Astrocyte of the cerebellum (primary cell): ENCODE data around the gene LYL1.

Experiments used
- DNase-seq: peaks from one replicate; pipeline ENCODE4 v3.0.0-alpha.2; 2011; ENCODE audit warnings: low read depth
- H3K4me3 ChIP-seq: 2 replicates; pipeline ENCODE4 v1.5.1; 2011; ENCODE audit warnings: mild to moderate bottlenecking, low read depth, low read length, moderate library complexity
- CTCF ChIP-seq: IDR thresholded peaks from 2 replicates; pipeline ENCODE4 v1.5.1; 2012; ENCODE audit warnings: low read length, low read depth, moderate library complexity, mild to moderate bottlenecking; ENCODE audit errors: missing control alignments
- in situ Hi-C: cut with HindIII; loops from 2 replicates; pipeline ENCODE4 v1.10.0; 2017; ENCODE audit warnings: low sequenced_read_pairs

The LYL1 gene

DNA sequence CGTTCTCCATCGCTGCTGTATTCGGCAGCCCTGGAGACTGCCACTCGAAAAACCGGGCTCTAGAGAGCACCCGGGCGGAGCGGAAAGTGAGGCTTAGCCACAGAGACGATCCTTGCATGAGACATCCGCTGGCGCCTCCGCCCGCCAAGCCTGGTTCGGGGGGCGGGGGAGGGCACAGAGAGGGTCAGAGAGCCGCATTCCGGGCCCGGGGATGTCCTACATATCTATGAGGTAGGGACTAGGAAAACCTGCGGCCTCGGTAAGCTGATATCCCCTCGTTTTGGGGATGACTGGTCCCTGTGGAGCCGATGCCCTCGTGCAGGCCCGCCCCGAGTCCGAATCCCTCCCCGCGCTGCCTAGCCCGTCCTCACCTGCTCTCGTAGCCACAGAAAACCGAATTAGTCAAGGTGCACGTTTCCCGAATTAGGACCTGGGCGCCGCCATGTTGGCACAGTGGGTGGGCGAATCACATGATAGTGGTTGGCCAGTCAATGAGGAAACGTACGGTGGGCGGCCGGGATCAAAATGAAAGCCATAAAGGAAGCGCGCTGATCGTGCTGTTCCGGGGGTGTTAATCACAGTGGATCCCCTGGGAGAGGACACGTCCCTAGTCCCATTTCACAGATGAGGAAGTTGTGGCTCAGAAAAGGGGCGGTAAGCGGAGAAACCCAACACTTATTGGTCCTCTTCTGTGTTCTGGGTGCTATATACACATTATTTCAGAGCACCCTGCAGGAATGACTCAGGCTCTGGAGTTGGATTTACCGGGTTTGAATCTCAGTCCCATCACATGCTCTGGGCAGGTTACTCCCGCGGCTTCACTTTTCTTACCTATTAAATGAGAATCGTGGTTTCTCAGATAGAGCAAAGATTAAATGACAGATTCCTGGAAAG lies 13.9 kb upstream of the LYL1 start, which contains the start of gene TRMT1:
Gene TRMT1, minus strand, starts transcription at position 459 of the 894 bp plus-strand sequence. Its CDS starts 341 bp downstream, at position 118.
- H3K4me3 ChIP-seq: peak within 1 kb of the TSS; percentile 83
- in situ Hi-C loops: no loop called here
- TF ChIP-seq CTCF: no peak
- DNase-seq: peak; percentile 83

DNA sequence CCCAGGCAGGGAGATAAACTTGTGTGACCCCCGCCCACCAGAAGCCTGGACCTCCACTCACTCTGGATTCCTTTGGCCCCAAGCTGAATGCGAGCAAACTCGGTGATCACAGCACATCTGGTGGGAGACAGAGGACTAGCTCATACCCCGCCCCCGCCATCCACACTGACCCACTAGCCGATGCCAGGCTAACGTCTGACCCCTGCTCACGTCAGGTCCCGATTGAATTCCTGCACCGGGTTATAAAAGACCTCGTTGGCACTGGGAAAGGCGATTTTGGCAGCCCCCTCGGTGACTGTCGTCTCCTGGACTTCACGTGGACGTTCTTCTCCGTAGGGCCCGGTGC lies 13.3 kb upstream of the LYL1 start:
- no peak for TF ChIP-seq CTCF
- peak overlapping the region; percentile 83 for H3K4me3 ChIP-seq
- DNase-seq: no peak
- in situ Hi-C loops: no loop called here

- DNase-seq: no peak
- in situ Hi-C loops: no loop called here
- H3K4me3 ChIP-seq: no peak overlapping the region
- no peak for TF ChIP-seq CTCF
Measured at GRCh38 chr19:13112555-13112954, 9.9 kb upstream of the LYL1 start.

DNA sequence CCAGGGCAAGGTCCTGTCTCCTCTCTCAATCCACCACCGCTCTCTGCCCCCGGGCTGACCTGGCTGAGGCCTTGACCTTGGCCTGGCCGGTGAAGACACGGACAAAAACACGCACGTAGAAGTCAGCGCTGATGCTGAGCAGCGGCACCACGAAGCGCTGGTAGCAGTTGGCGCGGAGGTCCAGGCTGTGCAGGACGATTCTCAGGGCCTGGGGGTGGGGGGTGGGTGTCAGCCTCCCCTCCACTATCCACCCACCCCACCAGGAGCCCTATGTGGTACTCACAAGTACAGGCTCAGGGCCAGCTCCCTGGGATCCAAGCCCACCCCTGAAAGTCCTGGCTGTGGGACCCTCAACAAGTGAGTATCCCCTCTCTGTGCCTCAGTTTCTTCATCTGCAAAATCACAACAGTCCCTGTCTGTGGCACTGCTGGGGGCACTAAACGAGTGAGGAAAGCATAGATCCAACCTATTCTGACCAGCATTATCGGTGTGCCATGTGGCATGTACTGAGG lies 7.5 kb upstream of the LYL1 start:
- no peak for TF ChIP-seq CTCF
- H3K4me3 ChIP-seq: no peak overlapping the region
- in situ Hi-C loops: no loop called here
- DNase-seq: no peak

GRCh38 chr19:13109361-13110098 lies 6.9 kb upstream of the LYL1 start:
- TF ChIP-seq CTCF: no peak
- in situ Hi-C loops: no loop called here
- DNase-seq: no peak
- H3K4me3 ChIP-seq: no peak overlapping the region

DNA sequence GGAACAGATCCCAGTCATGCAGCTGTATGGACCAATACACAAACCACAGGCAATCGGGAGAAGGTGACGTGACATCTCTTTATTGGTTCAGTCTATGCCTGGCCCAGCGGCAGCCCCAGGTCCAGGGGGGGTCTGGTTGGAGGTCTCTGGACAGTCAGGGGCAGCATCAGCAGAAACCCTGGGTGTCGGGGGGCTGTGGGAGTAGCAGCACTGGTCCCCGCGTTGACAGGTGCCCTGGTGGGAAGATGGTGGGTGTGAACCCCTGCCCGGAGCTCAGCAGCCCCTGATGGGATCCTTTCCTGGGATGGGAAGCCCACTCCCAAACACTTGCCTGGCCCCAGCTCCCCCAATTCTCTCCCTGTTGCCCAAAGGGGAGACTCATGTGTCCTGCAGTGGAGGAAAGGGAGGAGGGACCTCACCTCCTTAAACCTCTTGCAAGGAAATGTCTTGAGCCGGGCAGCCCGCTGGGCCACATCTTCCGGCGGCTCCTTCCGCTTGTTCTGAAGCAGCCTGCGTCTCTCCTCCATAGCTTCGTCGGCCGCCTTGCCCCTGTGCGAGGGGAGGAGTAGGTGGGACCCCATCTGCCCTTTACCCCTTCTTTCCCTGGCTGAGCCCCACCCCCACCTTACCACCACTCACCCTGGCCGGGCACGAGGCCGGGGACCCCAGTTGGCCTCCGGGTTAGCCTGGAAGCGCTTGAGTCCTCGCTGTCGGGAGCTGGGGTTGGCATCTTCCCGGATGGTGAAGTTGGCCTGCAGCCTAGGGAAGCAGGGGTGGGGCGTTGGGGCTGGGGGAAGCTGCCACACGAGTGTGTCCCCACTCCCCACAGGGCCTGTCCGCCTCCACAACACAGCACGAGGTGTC lies 2.4 kb upstream of the LYL1 start:
- no peak for TF ChIP-seq CTCF
- DNase-seq: no peak
- in situ Hi-C loops: no loop called here
- H3K4me3 ChIP-seq: no peak overlapping the region
